AG08396 (cell line): ENCODE data around the gene CDK5.
"Not testable (repeated sequence)": the region's sequence is repeated elsewhere in the genome, so short reads cannot be mapped to it uniquely, and the experiment has no call there.

Experiments used
- DNase-seq: peaks from one replicate; pipeline ENCODE4 v3.0.0; 2012; ENCODE audit warnings: low spot score, mixed read lengths

Gene CDK5

GRCh38 chr7:151013733-151014497, 43.8 kb downstream of the CDK5 start:
- peak; percentile 68 for DNase-seq

GRCh38 chr7:151013356-151013732, 44.4 kb downstream of the CDK5 start:
- no peak for DNase-seq

- DNase-seq = peak; percentile 77
These were observed 44.8 kb downstream of the CDK5 start for GRCh38 chr7:151012911-151013347.

- no peak for DNase-seq
These were observed 45.5 kb downstream of the CDK5 start for GRCh38 chr7:151012031-151012692.

GRCh38 chr7:151011616-151012015, 46.1 kb downstream of the CDK5 start:
- not testable (repeated sequence) for DNase-seq

- no peak for DNase-seq
These were observed 46.6 kb downstream of the CDK5 start for GRCh38 chr7:151011097-151011409.

GRCh38 chr7:151010307-151011096, 47.2 kb downstream of the CDK5 start:
- no peak for DNase-seq

- no peak for DNase-seq
These were observed 47.7 kb downstream of the CDK5 start for GRCh38 chr7:151010037-151010306.

GRCh38 chr7:151009327-151010036, 48.2 kb downstream of the CDK5 start:
- no peak for DNase-seq

- DNase-seq = peak; percentile 70
These were observed 49.0 kb downstream of the CDK5 start for GRCh38 chr7:151008511-151009323.

GRCh38 chr7:151008143-151008510, 49.6 kb downstream of the CDK5 start:
- no peak for DNase-seq

GRCh38 chr7:151007469-151007898, 50.2 kb downstream of the CDK5 start:
- DNase-seq = no peak

- DNase-seq = no peak
These were observed 51.0 kb downstream of the CDK5 start for GRCh38 chr7:151006590-151007300.

GRCh38 chr7:151005566-151005965, 52.1 kb downstream of the CDK5 start:
- DNase-seq = no peak
